GM12878 (cell line): ENCODE results near the gene PRKCB. TPM values are rescaled to one million over a fixed set of nuclear protein-coding genes. Genes with fewer than 3 reads are reported as not detected.

Experiments
- ATAC-seq: fragments of 200-7000 bp; cut with Tn5 transposase; 3 replicates; pipeline ENCODE4 v1.9.1; 2020; ENCODE audit warnings: mild to moderate bottlenecking, moderate library complexity
- BruUV-seq: library from RNA; stranded (reverse); fragments of 400-500 nt; replicated peaks from 2 replicates; lab custom pipeline; 2021; lab: Mats Ljungman, UMichigan
- CTCF ChIA-PET: fragments of 300-600 bp; sonication (Branson Sonifier 250); formaldehyde crosslinking; extraction: SDS; loops from one replicate; lab custom pipeline; 2021; ENCODE audit warnings: inconsistent platforms; lab: Yijun Ruan, JAX
- POLR2A ChIA-PET: fragments of 350-600 bp; formaldehyde crosslinking; extraction: SDS; loops from one replicate; lab custom pipeline; 2021; ENCODE audit warnings: inconsistent platforms; lab: Charles Lee
- RAD21 ChIA-PET: fragments of 300-600 bp; sonication (Branson Sonifier 250); formaldehyde crosslinking; loops from one replicate; lab custom pipeline; 2023; ENCODE audit warnings: antibody characterized with exemption; ENCODE audit not compliant: unreplicated experiment; lab: Charles Lee
- SMC1A ChIA-PET: fragments of 300-600 bp; sonication (Branson Sonifier 250); formaldehyde crosslinking; loops from one replicate; lab custom pipeline; 2023; ENCODE audit not compliant: unreplicated experiment, uncharacterized antibody; lab: Charles Lee
- DNase-seq: peaks from one replicate; pipeline ENCODE4 v3.0.0-alpha.2; 2011; ENCODE audit warnings: low read depth, low spot score
- FAIRE-seq: peaks from 3 replicates; lab custom pipeline; 2011; peaks lifted over from hg19 to GRCh38; lab: Jason Lieb, UNC
- H2AFZ ChIP-seq: 2 replicates; pipeline ENCODE4 v1.6.0; 2011; ENCODE audit warnings: low read depth, low read length, control low read depth; ENCODE audit not compliant: control insufficient read depth
- H3K27ac ChIP-seq: 2 replicates; pipeline ENCODE4 v1.5.1; 2011; ENCODE audit warnings: control low read depth; ENCODE audit not compliant: control insufficient read depth, insufficient read depth
- H3K27me3 ChIP-seq, 2 experiments: replicated peaks in 1 of 2; 2 replicates each; pipeline versions ENCODE4 v1.6.0 to v1.6.1; 2011; ENCODE audit warnings: low read length in 1 of 2; ENCODE audit not compliant: control insufficient read depth in 2 of 2, insufficient read depth in 2 of 2
- H3K36me3 ChIP-seq, 2 experiments: 2 replicates each; pipeline ENCODE4 v1.5.1; 2011; ENCODE audit warnings: low read length in 1 of 2; ENCODE audit not compliant: control insufficient read depth in 2 of 2, insufficient read depth in 2 of 2
- H3K4me1 ChIP-seq: 2 replicates; pipeline ENCODE4 v1.6.1; 2011; ENCODE audit warnings: mild to moderate bottlenecking, low read length, moderate library complexity, mixed read lengths; ENCODE audit not compliant: control insufficient read depth, insufficient read depth
- H3K4me2 ChIP-seq: 2 replicates; pipeline ENCODE4 v1.6.0; 2011; ENCODE audit warnings: control low read depth; ENCODE audit not compliant: control insufficient read depth, insufficient read depth
- H3K4me3 ChIP-seq: fragments of 200-600 bp; sonication (generic); 2 replicates; pipeline ENCODE4 v1.5.1; 2016
- H3K79me2 ChIP-seq: 2 replicates; pipeline ENCODE4 v1.6.0; 2011; ENCODE audit warnings: low read length; ENCODE audit not compliant: control insufficient read depth, insufficient read depth
- H3K9ac ChIP-seq: 2 replicates; pipeline ENCODE4 v1.8.0; 2011; ENCODE audit warnings: low read length, control low read depth, mixed read lengths; ENCODE audit not compliant: control insufficient read depth, insufficient read depth
- H3K9me3 ChIP-seq: replicated peaks from 3 replicates; pipeline ENCODE4 v1.5.1; 2011; ENCODE audit warnings: mild to moderate bottlenecking, low read length; ENCODE audit not compliant: control insufficient read depth, insufficient read depth
- H4K20me1 ChIP-seq: 2 replicates; pipeline ENCODE4 v1.6.0; 2011; ENCODE audit not compliant: control insufficient read depth, insufficient read depth
- ATF7 ChIP-seq: fragments of 450-650 bp; IDR thresholded peaks from 2 replicates; pipeline ENCODE4 v1.6.1; 2016; ENCODE audit warnings: low read depth, mild to moderate bottlenecking
- BCLAF1 ChIP-seq: fragments of 450-650 bp; IDR thresholded peaks from 2 replicates; pipeline ENCODE4 v1.6.1; 2017; ENCODE audit warnings: antibody characterized with exemption, mild to moderate bottlenecking, moderate library complexity
- CBFB ChIP-seq: IDR thresholded peaks from 2 replicates; pipeline ENCODE4 v1.6.1; 2016; ENCODE audit warnings: antibody characterized with exemption, low read depth
- E2F4 ChIP-seq: IDR thresholded peaks from 2 replicates; pipeline ENCODE4 v1.6.1; 2012; ENCODE audit warnings: low read depth, low read length, improper control_type of control experiment
- EZH2 ChIP-seq: IDR thresholded peaks from 2 replicates; pipeline ENCODE4 v1.6.1; 2012; ENCODE audit warnings: low read depth, mild to moderate bottlenecking, control low read depth, inconsistent platforms, low read length, borderline replicate concordance; ENCODE audit not compliant: control insufficient read depth
- IRF3 ChIP-seq: fragments of 450-650 bp; IDR thresholded peaks from 2 replicates; pipeline ENCODE4 v1.6.1; 2014; ENCODE audit warnings: mild to moderate bottlenecking
- REST ChIP-seq: IDR thresholded peaks from 2 replicates; pipeline ENCODE4 v1.6.1; 2012; ENCODE audit warnings: mild to moderate bottlenecking, low read depth, low read length
- STAT3 ChIP-seq: IDR thresholded peaks from 2 replicates; pipeline ENCODE4 v1.6.1; 2011; ENCODE audit warnings: low read depth, low read length, improper control_type of control experiment
- ZSCAN29 ChIP-seq: fragments of 450-650 bp; IDR thresholded peaks from 2 replicates; pipeline ENCODE4 v1.6.1; 2017; ENCODE audit warnings: mild to moderate bottlenecking, moderate library complexity
- WGBS: methylation state at CpG from one replicate; pipeline ENCODE4 v1.1.6; 2016; ENCODE audit warnings: low lambda C conversion rate; ENCODE audit not compliant: insufficient replicate concordance, insufficient coverage; ENCODE audit errors: missing lambda C conversion rate; 5-methylcytosine and 5-hydroxymethylcytosine counted together
- in situ Hi-C: fragments of 300-500 bp; cut with MboI; formaldehyde crosslinking; loops from 9 replicates; pipeline ENCODE4 v1.14.3; 2018; ENCODE audit warnings: mixed read lengths
- intact Hi-C: fragments of 100-400 bp; cut with micrococcal nuclease; formaldehyde crosslinking; loops from one replicate; pipeline ENCODE4 v1.14.2; 2022; ENCODE audit not compliant: unreplicated experiment
- polyA plus RNA-seq, 11 experiments: library from polyadenylated mRNA; depleted of rRNA in 4 of 11; unstranded in 6 of 11; stranded (reverse) in 5 of 11; fragments of >200 nt; fragmentation: Nextera tagmentation in 4 of 11; fragmentation: Illumina TruSeq in 1 of 11; extraction: Ambion mirVana in 4 of 11; extraction: Trizol in 1 of 11; gene quantifications; 1 replicate in 1 of 11; 2 replicates in 10 of 11; pipeline versions ENCODE4 v1.2.1 to v1.2.3, GENCODE V29; 2011 to 2016; ENCODE audit warnings: inconsistent platforms in 2 of 11, missing spikeins in 2 of 11, low read depth in 1 of 11
- total RNA-seq, 4 experiments: library from RNA; depleted of rRNA in 3 of 4; stranded (reverse); fragments of >200 nt in 3 of 4; fragmentation: Illumina TruSeq in 1 of 4; extraction: Trizol in 1 of 4; gene quantifications; 2 replicates each; pipeline versions ENCODE4 v1.2.1 to v1.2.3, GENCODE V29; 2013 to 2021
- TF ChIP-seq, protein P1 (sequence below), 3 experiments: IDR thresholded peaks in 2 of 3; conservative IDR thresholded peaks in 1 of 3; 2 replicates each; pipeline ENCODE4 v1.5.1; 2011; ENCODE audit warnings: low read depth in 3 of 3, low read length in 3 of 3, mild to moderate bottlenecking in 3 of 3, control low read depth in 2 of 3, moderate library complexity in 2 of 3, inconsistent platforms in 1 of 3, mixed read lengths in 1 of 3; ENCODE audit not compliant: control insufficient read depth in 2 of 3, insufficient read depth in 1 of 3; ENCODE audit errors: extremely low read depth in 1 of 3

Gene PRKCB
- total and polyA plus RNA-seq, 10 of the 15 experiments (the other 5 are each of a cell fraction or from before 2014, with no cell fraction given), result 21.4 to 158 (median 97.3) TPM

GRCh38 chr16:23922406-23922805 is 86.6 kb downstream of the PRKCB start (continued):
- TF ChIP-seq REST, result no peak
- no peak for TF ChIP-seq EZH2

- peaks cover 21% of the 10 kb centered on the region for H3K4me1 ChIP-seq
- ChIA-PET RAD21 (interaction anchor here (0.6 to 2.3 kb wide), 5 partner anchors 39 to 537 kb away, joined by 3 to 4 read pairs (median 4); no protein-coding TSS in a partner anchor), CTCF (interaction anchor here (1.0 kb wide), 1 partner anchor 18 kb away, joined by 3 read pairs; no protein-coding TSS in a partner anchor), SMC1A (interaction anchor here (0.8 kb wide), 1 partner anchor 134 kb away, joined by 3 read pairs; no protein-coding TSS in a partner anchor), POLR2A (no interaction called here)
- no peak overlapping the region for H3K9ac ChIP-seq
- no TSS peak for BruUV-seq
- H3K9me3 ChIP-seq, result peaks cover 31% of the 10 kb centered on the region
- 2% methylated on average over 8 of the region's 8 CpGs for WGBS
- no peak overlapping the region for H3K4me3 ChIP-seq
- no peak overlapping the region; the same call in 1 of the 2 replicates for H3K4me2 ChIP-seq
- DNase-seq (peak; percentile 42), FAIRE-seq (peak; percentile 27), ATAC-seq (peak; percentile 87)
- H3K79me2 ChIP-seq, result peaks cover 62% of the 10 kb centered on the region
- H2AFZ ChIP-seq, result no peak overlapping the region
- no peaks in the 10 kb centered on the region for H3K27me3 ChIP-seq
- in situ Hi-C loops (no loop called here), intact Hi-C loops (loop anchor here (2.0 kb wide), 1 partner anchor 81 kb away; no protein-coding TSS in a partner anchor)
- peak overlapping the region; percentile 66 for H3K27ac ChIP-seq
- no peaks in the 10 kb centered on the region for H4K20me1 ChIP-seq
- peaks cover 5 to 6% of the 10 kb centered on the region in 2 experiments for H3K36me3 ChIP-seq
- TF ChIP-seq ZSCAN29 (no peak), BCLAF1 (no peak), IRF3 (no peak), ATF7 (no peak), CBFB (no peak), STAT3 (no peak), E2F4 (no peak)
- TF ChIP-seq, protein P1, sequence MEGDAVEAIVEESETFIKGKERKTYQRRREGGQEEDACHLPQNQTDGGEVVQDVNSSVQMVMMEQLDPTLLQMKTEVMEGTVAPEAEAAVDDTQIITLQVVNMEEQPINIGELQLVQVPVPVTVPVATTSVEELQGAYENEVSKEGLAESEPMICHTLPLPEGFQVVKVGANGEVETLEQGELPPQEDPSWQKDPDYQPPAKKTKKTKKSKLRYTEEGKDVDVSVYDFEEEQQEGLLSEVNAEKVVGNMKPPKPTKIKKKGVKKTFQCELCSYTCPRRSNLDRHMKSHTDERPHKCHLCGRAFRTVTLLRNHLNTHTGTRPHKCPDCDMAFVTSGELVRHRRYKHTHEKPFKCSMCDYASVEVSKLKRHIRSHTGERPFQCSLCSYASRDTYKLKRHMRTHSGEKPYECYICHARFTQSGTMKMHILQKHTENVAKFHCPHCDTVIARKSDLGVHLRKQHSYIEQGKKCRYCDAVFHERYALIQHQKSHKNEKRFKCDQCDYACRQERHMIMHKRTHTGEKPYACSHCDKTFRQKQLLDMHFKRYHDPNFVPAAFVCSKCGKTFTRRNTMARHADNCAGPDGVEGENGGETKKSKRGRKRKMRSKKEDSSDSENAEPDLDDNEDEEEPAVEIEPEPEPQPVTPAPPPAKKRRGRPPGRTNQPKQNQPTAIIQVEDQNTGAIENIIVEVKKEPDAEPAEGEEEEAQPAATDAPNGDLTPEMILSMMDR (IDR thresholded peaks at IDR 0.05 in 2 of 3, conservative IDR thresholded peaks at IDR 0.05 in 1 of 3; ENCODE audit: control insufficient read depth in 2 of 3, extremely low read depth in 1 of 3, insufficient read depth in 1 of 3, low read depth in 3 of 3, low read length in 3 of 3), result no peak
Observed at GRCh38 chr16:23924128-23924527, 88.3 kb downstream of the PRKCB start.
